ENCODE results near the gene CDK3. TPM values are rescaled to one million over a fixed set of nuclear protein-coding genes. Genes with fewer than 3 reads are reported as not detected.

The CDK3 gene
- total RNA-seq, 1 experiment from 2014 or later = 8.5 TPM

DNA sequence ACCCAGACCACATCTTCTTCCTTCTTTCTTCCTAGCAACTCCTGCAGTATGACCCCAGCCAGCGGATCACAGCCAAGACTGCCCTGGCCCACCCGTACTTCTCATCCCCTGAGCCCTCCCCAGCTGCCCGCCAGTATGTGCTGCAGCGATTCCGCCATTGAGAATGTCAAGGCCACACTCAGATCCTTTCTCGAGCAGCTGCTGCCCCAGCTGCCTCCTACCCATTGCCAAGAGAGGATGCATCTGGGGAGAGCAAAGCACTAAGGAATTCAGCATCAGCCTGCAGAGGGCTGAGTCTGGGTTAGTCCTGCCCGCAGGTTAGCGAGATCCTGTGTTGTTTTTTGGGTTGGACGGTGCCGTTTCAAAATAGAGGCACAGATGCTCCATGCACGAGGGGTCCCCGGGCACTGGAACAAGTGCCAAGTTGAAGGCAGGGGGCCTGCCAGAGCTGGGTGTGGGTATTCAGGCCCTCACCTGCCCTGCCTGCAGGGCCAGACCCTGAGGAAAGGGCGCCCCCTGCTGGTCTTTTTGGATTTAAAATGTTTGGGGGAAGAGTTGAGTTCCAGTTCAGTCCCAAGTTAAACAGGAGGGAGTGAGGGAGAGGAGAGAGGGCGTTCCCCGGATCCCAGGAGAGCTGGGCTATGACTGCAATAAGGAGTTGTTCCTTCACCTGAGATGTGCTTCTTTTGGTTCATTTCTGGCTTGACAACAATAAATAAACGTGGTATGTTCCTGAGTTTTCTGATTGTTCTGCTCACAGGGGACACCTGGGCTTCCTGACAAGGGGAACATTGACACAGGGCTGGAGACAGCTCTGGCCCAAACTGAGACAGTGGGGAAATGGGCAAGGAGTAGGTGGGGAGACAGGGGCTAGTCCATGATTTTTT is 4.9 kb downstream of the CDK3 start:
- ATAC-seq (peak; percentile 76), DNase-seq (peak; percentile 93)
- H3F3A ChIP-seq (ENCODE audit: low read length, unreplicated experiment) = no peaks in the 10 kb centered on the region
- H3K4me1 ChIP-seq (ENCODE audit: insufficient read depth, low read length) = no peaks in the 10 kb centered on the region
- H4K20me1 ChIP-seq (ENCODE audit: low read length) = no peaks in the 10 kb centered on the region
- H3K27ac ChIP-seq (ENCODE audit: low read length) = no peak overlapping the region
- BruUV-seq (replicated peaks) = no TSS peak
- no peak overlapping the region for H3K4me2 ChIP-seq (ENCODE audit: low read length)
- no peaks in the 10 kb centered on the region for H3K27me3 ChIP-seq (ENCODE audit: low read length)
- no peaks in the 10 kb centered on the region for H3K9me2 ChIP-seq (replicated peaks; ENCODE audit: low read length)
- no peaks in the 10 kb centered on the region for H3K9me3 ChIP-seq (ENCODE audit: low read length)
- no peak overlapping the region for H3K9ac ChIP-seq (ENCODE audit: low read length)
- no peak overlapping the region for H3K4me3 ChIP-seq (ENCODE audit: low read length)
- POLR2A ChIA-PET (ENCODE audit: unreplicated experiment) = interaction anchor here (0.5 kb wide), 1 partner anchor 67 kb away, joined by 9 read pairs; the partner anchor contains the start of gene SRP68
- TF ChIP-seq, protein P1, sequence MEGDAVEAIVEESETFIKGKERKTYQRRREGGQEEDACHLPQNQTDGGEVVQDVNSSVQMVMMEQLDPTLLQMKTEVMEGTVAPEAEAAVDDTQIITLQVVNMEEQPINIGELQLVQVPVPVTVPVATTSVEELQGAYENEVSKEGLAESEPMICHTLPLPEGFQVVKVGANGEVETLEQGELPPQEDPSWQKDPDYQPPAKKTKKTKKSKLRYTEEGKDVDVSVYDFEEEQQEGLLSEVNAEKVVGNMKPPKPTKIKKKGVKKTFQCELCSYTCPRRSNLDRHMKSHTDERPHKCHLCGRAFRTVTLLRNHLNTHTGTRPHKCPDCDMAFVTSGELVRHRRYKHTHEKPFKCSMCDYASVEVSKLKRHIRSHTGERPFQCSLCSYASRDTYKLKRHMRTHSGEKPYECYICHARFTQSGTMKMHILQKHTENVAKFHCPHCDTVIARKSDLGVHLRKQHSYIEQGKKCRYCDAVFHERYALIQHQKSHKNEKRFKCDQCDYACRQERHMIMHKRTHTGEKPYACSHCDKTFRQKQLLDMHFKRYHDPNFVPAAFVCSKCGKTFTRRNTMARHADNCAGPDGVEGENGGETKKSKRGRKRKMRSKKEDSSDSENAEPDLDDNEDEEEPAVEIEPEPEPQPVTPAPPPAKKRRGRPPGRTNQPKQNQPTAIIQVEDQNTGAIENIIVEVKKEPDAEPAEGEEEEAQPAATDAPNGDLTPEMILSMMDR (conservative IDR thresholded peaks at IDR 0.05; ENCODE audit: low read depth, low read length) = peak; percentile 97
- no peak for TF ChIP-seq EZH2 (IDR thresholded peaks at IDR 0.05; ENCODE audit: low read length, unreplicated experiment)
- intact Hi-C loops (cut with micrococcal nuclease) = loop anchor here (1.0 kb wide), 1 partner anchor 100 kb away; no protein-coding TSS in a partner anchor
- H3K79me2 ChIP-seq (ENCODE audit: low read length) = no peaks in the 10 kb centered on the region
- H3K36me3 ChIP-seq (ENCODE audit: low read depth, low read length) = peaks cover 15% of the 10 kb centered on the region; the same call in 1 of the 2 replicates
- CTCF ChIA-PET = interaction anchor here (0.6 to 1.4 kb wide), 4 partner anchors 9 to 150 kb away, joined by 4 to 12 read pairs (median 8); partner anchors contain the start of genes MRPL38 and WBP2
- H2AFZ ChIP-seq (ENCODE audit: low read length) = no peak overlapping the region

DNA sequence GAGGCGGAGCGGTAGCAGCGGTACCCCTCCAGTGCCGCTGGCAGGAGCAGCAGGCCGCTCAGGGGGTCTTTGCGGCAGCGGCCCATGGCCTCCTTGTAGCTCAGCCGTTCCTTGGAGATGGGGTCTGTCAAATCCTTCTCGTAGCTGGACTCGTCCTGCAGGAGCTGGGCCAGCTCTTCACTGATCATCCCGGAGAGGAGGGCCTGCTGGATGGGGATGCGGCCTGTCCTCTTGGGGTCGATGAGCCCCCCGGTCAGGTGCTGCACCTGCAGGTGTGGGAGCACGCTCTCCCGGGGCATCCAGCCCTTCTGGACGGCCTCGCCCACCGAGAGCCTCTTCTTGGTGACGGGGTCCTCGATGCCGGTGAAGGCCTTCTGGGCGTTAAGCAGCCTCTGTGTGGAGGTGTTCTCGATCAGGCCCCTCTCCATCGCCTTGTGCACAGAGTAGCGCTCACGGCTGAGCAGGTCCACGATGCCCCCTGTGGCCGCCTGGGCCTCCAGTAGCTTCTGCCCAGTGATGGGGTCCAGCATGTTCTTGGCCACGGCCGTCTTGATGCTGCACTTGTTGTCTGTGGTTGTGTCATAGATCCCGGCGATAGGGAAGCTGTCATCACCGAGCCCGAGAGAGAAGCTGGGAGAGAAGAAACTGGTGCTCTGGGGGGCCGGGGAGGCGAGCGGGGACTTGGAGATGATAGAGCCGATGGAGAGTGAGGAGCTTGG is 6.6 kb downstream of the CDK3 start:
- ChIA-PET POLR2A (ENCODE audit: unreplicated experiment) (interaction anchor here (0.6 kb wide), 1 partner anchor 912 kb away, joined by 5 read pairs; no protein-coding TSS in a partner anchor), CTCF (no interaction called here)
- no peaks in the 10 kb centered on the region for H3K9me3 ChIP-seq (ENCODE audit: low read length)
- no peak overlapping the region for H3K4me3 ChIP-seq (ENCODE audit: low read length)
- H4K20me1 ChIP-seq (ENCODE audit: low read length) = no peaks in the 10 kb centered on the region
- H3K4me1 ChIP-seq (ENCODE audit: insufficient read depth, low read length) = no peaks in the 10 kb centered on the region
- peaks cover 24% of the 10 kb centered on the region; the same call in 1 of the 2 replicates for H3K36me3 ChIP-seq (ENCODE audit: low read depth, low read length)
- no peak overlapping the region for H2AFZ ChIP-seq (ENCODE audit: low read length)
- H3K9ac ChIP-seq (ENCODE audit: low read length) = no peak overlapping the region
- BruUV-seq (replicated peaks) = no TSS peak
- H3K9me2 ChIP-seq (replicated peaks; ENCODE audit: low read length) = no peaks in the 10 kb centered on the region
- TF ChIP-seq EZH2 (IDR thresholded peaks at IDR 0.05; ENCODE audit: low read length, unreplicated experiment) = no peak
- no peak for TF ChIP-seq EZH2phosphoT487 (IDR thresholded peaks at IDR 0.05; ENCODE audit: borderline replicate concordance, low read length)
- TF ChIP-seq, protein P1 (conservative IDR thresholded peaks at IDR 0.05; ENCODE audit: low read depth, low read length) = no peak
- intact Hi-C loops (cut with micrococcal nuclease) = no loop called here
- peak; percentile 1 for DNase-seq
- ATAC-seq = no peak
- H3K27ac ChIP-seq (ENCODE audit: low read length) = no peak overlapping the region
- no peak overlapping the region for H3K4me2 ChIP-seq (ENCODE audit: low read length)
- no peaks in the 10 kb centered on the region for H3K79me2 ChIP-seq (ENCODE audit: low read length)
- H3F3A ChIP-seq (ENCODE audit: low read length, unreplicated experiment) = no peaks in the 10 kb centered on the region
- no peaks in the 10 kb centered on the region for H3K27me3 ChIP-seq (ENCODE audit: low read length)

Data from PC-3 (cell line).